IMR-90 (cell line): ENCODE results near the gene LHFPL5.

ENCODE experiments used
- CEBPB ChIP-seq: IDR thresholded peaks from 2 replicates; pipeline ENCODE4 v1.6.1; 2012; ENCODE audit warnings: low read depth, low read length, improper control_type of control experiment
- FOS ChIP-seq: fragments of 150-350 bp; IDR thresholded peaks from 2 replicates; pipeline ENCODE4 v1.6.1; 2016; ENCODE audit warnings: low read depth, low read length
- MAZ ChIP-seq: IDR thresholded peaks from 2 replicates; pipeline ENCODE4 v1.6.1; 2012; ENCODE audit warnings: low read depth, mild to moderate bottlenecking, low read length, improper control_type of control experiment, moderate library complexity, borderline replicate concordance
- POLR2A ChIP-seq: IDR thresholded peaks from 2 replicates; pipeline ENCODE4 v1.6.1; 2012; ENCODE audit warnings: mild to moderate bottlenecking, low read depth, low read length
- RAD21 ChIP-seq: IDR thresholded peaks from 2 replicates; pipeline ENCODE4 v1.6.1; 2012; ENCODE audit warnings: low read length, improper control_type of control experiment
- SMC3 ChIP-seq: fragments of 150-350 bp; IDR thresholded peaks from 2 replicates; pipeline ENCODE4 v1.6.1; 2016; ENCODE audit warnings: low read depth, mild to moderate bottlenecking, antibody characterized with exemption, low read length, moderate library complexity
- TF ChIP-seq, protein P1 (sequence below): conservative IDR thresholded peaks from 2 replicates; pipeline ENCODE4 v1.5.1; 2012; ENCODE audit warnings: mild to moderate bottlenecking, low read depth, low read length, improper control_type of control experiment
- TF ChIP-seq, protein P2 (sequence below): fragments of 150-350 bp; IDR thresholded peaks from 2 replicates; pipeline ENCODE4 v1.6.1; 2017; ENCODE audit warnings: mild to moderate bottlenecking, antibody characterized with exemption, low read length, low read depth

DNA sequence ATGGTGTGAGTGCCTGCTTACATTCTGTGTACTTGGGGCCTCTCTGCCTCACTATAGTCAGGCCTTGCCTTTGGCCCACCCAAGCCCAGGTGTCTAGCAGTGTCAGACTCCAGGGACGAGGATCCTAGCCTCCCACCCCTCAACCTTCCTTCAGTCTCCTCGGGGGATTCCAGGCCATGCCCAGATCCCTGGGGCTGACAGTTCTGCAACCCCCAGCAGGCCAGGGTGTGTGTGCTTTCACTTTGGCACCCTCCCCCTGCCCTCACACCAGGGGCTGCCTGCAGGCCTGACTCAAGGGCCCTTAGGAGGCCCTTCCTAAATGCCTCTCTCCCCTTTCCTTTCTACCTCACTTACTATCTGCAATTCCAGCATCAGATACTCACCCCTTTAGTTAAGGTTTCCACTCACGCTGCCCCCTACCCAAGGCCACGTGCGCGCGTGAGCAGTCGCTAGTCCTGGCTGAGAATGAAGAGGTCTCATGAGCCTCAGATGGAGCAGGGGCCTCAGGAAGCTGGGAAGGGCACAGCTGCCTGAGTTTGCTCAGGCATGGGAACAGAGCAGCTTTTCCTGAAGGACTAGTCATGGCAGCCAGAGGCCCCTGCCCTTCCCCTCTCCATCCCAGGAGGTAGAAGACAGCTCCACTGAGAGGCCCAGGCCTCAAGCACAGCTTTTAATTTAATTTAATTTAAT is 7.2 kb upstream of the LHFPL5 start:
- TF ChIP-seq, protein P1, sequence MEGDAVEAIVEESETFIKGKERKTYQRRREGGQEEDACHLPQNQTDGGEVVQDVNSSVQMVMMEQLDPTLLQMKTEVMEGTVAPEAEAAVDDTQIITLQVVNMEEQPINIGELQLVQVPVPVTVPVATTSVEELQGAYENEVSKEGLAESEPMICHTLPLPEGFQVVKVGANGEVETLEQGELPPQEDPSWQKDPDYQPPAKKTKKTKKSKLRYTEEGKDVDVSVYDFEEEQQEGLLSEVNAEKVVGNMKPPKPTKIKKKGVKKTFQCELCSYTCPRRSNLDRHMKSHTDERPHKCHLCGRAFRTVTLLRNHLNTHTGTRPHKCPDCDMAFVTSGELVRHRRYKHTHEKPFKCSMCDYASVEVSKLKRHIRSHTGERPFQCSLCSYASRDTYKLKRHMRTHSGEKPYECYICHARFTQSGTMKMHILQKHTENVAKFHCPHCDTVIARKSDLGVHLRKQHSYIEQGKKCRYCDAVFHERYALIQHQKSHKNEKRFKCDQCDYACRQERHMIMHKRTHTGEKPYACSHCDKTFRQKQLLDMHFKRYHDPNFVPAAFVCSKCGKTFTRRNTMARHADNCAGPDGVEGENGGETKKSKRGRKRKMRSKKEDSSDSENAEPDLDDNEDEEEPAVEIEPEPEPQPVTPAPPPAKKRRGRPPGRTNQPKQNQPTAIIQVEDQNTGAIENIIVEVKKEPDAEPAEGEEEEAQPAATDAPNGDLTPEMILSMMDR = no peak
- TF ChIP-seq POLR2A = no peak
- no peak for TF ChIP-seq RAD21
- TF ChIP-seq MAZ = no peak
- TF ChIP-seq FOS = no peak
- no peak for TF ChIP-seq SMC3
- TF ChIP-seq CEBPB = no peak
- TF ChIP-seq, protein P2, sequence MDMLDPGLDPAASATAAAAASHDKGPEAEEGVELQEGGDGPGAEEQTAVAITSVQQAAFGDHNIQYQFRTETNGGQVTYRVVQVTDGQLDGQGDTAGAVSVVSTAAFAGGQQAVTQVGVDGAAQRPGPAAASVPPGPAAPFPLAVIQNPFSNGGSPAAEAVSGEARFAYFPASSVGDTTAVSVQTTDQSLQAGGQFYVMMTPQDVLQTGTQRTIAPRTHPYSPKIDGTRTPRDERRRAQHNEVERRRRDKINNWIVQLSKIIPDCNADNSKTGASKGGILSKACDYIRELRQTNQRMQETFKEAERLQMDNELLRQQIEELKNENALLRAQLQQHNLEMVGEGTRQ = no peak
